Endometrial microvascular endothelial cells (primary cell): ENCODE measurements around the gene WDR91. TPM values are rescaled to one million over a fixed set of nuclear protein-coding genes. Genes with fewer than 3 reads are reported as not detected.

ENCODE experiments used
- in situ Hi-C: cut with HindIII; loops from 2 replicates; pipeline ENCODE4 v1.10.0; 2017; ENCODE audit warnings: low sequenced_read_pairs, low pct_unique_long_range_greater_than_20kb; ENCODE audit errors: inconsistent ontology term
- total RNA-seq: library from RNA; depleted of rRNA; stranded (reverse); fragments of >200 nt; gene quantifications from one replicate; pipeline ENCODE4 v1.2.3, GENCODE V29; 2015; ENCODE audit errors: inconsistent ontology term

Gene WDR91
- total RNA-seq, 1 donor from 2014 or later: 4.8 TPM

- in situ Hi-C loops: loop anchor here (25.0 kb wide), 1 partner anchor 182 kb away; the partner anchor contains the start of gene AGBL3
Measured at GRCh38 chr7:135169141-135169963, 42.0 kb downstream of the WDR91 start.

- in situ Hi-C loops: loop anchor here (25.0 kb wide), 1 partner anchor 181 kb away; the partner anchor contains the start of gene AGBL3
Measured at GRCh38 chr7:135168489-135169140, 42.7 kb downstream of the WDR91 start.

GRCh38 chr7:135168001-135168400, 43.3 kb downstream of the WDR91 start:
- in situ Hi-C loops: loop anchor here (25.0 kb wide), 1 partner anchor 181 kb away; the partner anchor contains the start of gene AGBL3

GRCh38 chr7:135167365-135167917, 43.9 kb downstream of the WDR91 start:
- in situ Hi-C loops: loop anchor here (25.0 kb wide), 1 partner anchor 180 kb away; the partner anchor contains the start of gene AGBL3

GRCh38 chr7:135166338-135166990, 44.9 kb downstream of the WDR91 start:
- in situ Hi-C loops: loop anchor here (25.0 kb wide), 1 partner anchor 179 kb away; the partner anchor contains the start of gene AGBL3

- in situ Hi-C loops: loop anchor here (25.0 kb wide), 1 partner anchor 179 kb away; the partner anchor contains the start of gene AGBL3
Measured at GRCh38 chr7:135165862-135166261, 45.5 kb downstream of the WDR91 start.

- in situ Hi-C loops: loop anchor here (25.0 kb wide), 1 partner anchor 177 kb away; the partner anchor contains the start of gene AGBL3
Measured at GRCh38 chr7:135164357-135165061, 46.8 kb downstream of the WDR91 start.

- in situ Hi-C loops: loop anchor here (25.0 kb wide), 1 partner anchor 175 kb away; the partner anchor contains the start of gene AGBL3
Measured at GRCh38 chr7:135162382-135163001, 48.8 kb downstream of the WDR91 start.

GRCh38 chr7:135161669-135162068, 49.7 kb downstream of the WDR91 start:
- in situ Hi-C loops: loop anchor here (25.0 kb wide), 1 partner anchor 174 kb away; the partner anchor contains the start of gene AGBL3

- in situ Hi-C loops: loop anchor here (25.0 kb wide), 1 partner anchor 174 kb away; the partner anchor contains the start of gene AGBL3
Measured at GRCh38 chr7:135160858-135161653, 50.3 kb downstream of the WDR91 start.

- in situ Hi-C loops: loop anchor here (25.0 kb wide), 1 partner anchor 173 kb away; the partner anchor contains the start of gene AGBL3
Measured at GRCh38 chr7:135160098-135160857, 51.0 kb downstream of the WDR91 start.

- in situ Hi-C loops: loop anchor here (25.0 kb wide), 1 partner anchor 172 kb away; the partner anchor contains the start of gene AGBL3
Measured at GRCh38 chr7:135159359-135160085, 51.8 kb downstream of the WDR91 start.

- in situ Hi-C loops: loop anchor here (25.0 kb wide), 1 partner anchor 172 kb away; the partner anchor contains the start of gene AGBL3
Measured at GRCh38 chr7:135158874-135159273, 52.5 kb downstream of the WDR91 start.

GRCh38 chr7:135158141-135158655, 53.1 kb downstream of the WDR91 start:
- in situ Hi-C loops: loop anchor here (25.0 kb wide), 1 partner anchor 171 kb away; the partner anchor contains the start of gene AGBL3

- in situ Hi-C loops: loop anchor here (25.0 kb wide), 1 partner anchor 169 kb away; the partner anchor contains the start of gene AGBL3
Measured at GRCh38 chr7:135156290-135156689, 55.0 kb downstream of the WDR91 start.
